HepG2 (cell line): ENCODE results near the gene DNM3. TPM values are rescaled to one million over a fixed set of nuclear protein-coding genes. Genes with fewer than 3 reads are reported as not detected.
A peak's percentile ranks its signal among the peaks of the same experiment; 100 is the strongest.

Experiments used
- ATAC-seq: fragments of 200-7000 bp; cut with Tn5 transposase; 3 replicates; pipeline ENCODE4 v1.9.1; 2020; ENCODE audit warnings: mild to moderate bottlenecking, moderate library complexity
- BruUV-seq: library from RNA; stranded (reverse); fragments of 400-500 nt; replicated peaks from 2 replicates; lab custom pipeline; 2021; lab: Mats Ljungman, UMichigan
- CTCF ChIA-PET: fragments of 300-600 bp; formaldehyde crosslinking; extraction: SDS; loops from one replicate; lab custom pipeline; 2021; ENCODE audit warnings: low total read pairs, inconsistent platforms, low intra/inter-chr PET ratio; lab: Yijun Ruan, JAX
- POLR2A ChIA-PET: fragments of 350-600 bp; sonication (Branson Sonifier 250); formaldehyde crosslinking; loops from one replicate; lab custom pipeline; 2020; ENCODE audit warnings: antibody characterized with exemption, inconsistent platforms; lab: Yijun Ruan, JAX
- DNase-seq: peaks from one replicate; pipeline ENCODE4 v3.0.0-alpha.2; 2015; ENCODE audit warnings: low spot score
- FAIRE-seq: peaks from 3 replicates; lab custom pipeline; 2011; peaks lifted over from hg19 to GRCh38; lab: Jason Lieb, UNC
- H2AFZ ChIP-seq: one replicate; pipeline ENCODE4 v1.6.1; 2011; ENCODE audit warnings: low read length, inconsistent platforms
- H3K27ac ChIP-seq: fragments of 300-600 bp; 3 replicates; pipeline ENCODE4 v1.8.0; 2011; ENCODE audit warnings: mixed run types, mild to moderate bottlenecking, mixed read lengths, low read length, inconsistent platforms; ENCODE audit not compliant: insufficient read depth; ENCODE audit errors: extremely low read length
- H3K27me3 ChIP-seq, 2 experiments: fragments of 200-600 bp in 1 of 2; 2 replicates in 1 of 2; 3 replicates in 1 of 2; pipeline versions ENCODE4 v1.6.0 to v1.8.0; 2011; ENCODE audit warnings: low read length in 2 of 2, mild to moderate bottlenecking in 2 of 2, moderate library complexity in 2 of 2, inconsistent platforms in 1 of 2; ENCODE audit not compliant: insufficient read depth in 2 of 2, control insufficient read depth in 1 of 2
- H3K36me3 ChIP-seq, 2 experiments: fragments of 200-600 bp in 1 of 2; replicated peaks in 1 of 2; 2 replicates in 1 of 2; 3 replicates in 1 of 2; pipeline versions ENCODE4 v1.5.1 to v1.8.0; 2011; ENCODE audit warnings: low read length in 2 of 2, inconsistent platforms in 1 of 2; ENCODE audit not compliant: insufficient read depth in 2 of 2, control insufficient read depth in 1 of 2
- H3K4me1 ChIP-seq: 2 replicates; pipeline ENCODE4 v1.5.1; 2012; ENCODE audit warnings: low read length, inconsistent platforms; ENCODE audit not compliant: insufficient read depth
- H3K4me2 ChIP-seq: 2 replicates; pipeline ENCODE4 v1.6.0; 2011; ENCODE audit warnings: low read depth, low read length, inconsistent platforms
- H3K4me3 ChIP-seq, 3 experiments: fragments of 200-600 bp in 1 of 3; sonication (generic), shearing (Covaris generic) in 1 of 3; replicated peaks in 1 of 3; 2 replicates each; pipeline ENCODE4 v1.5.1; 2011 to 2016; ENCODE audit warnings: low read length in 3 of 3, inconsistent platforms in 2 of 3, low read depth in 2 of 3, mild to moderate bottlenecking in 2 of 3, control low read depth in 1 of 3, mixed read lengths in 1 of 3; ENCODE audit not compliant: insufficient read depth in 1 of 3
- H3K79me2 ChIP-seq: one replicate; pipeline ENCODE4 v1.6.1; 2011; ENCODE audit warnings: low read length, inconsistent platforms; ENCODE audit not compliant: insufficient read depth
- H3K9ac ChIP-seq: 2 replicates; pipeline ENCODE4 v1.6.0; 2011; ENCODE audit warnings: mild to moderate bottlenecking, low read depth, low read length, inconsistent platforms; ENCODE audit not compliant: insufficient read depth
- H3K9me3 ChIP-seq: 2 replicates; pipeline ENCODE4 v1.5.1; 2012; ENCODE audit warnings: mild to moderate bottlenecking, low read length
- H4K20me1 ChIP-seq: 2 replicates; pipeline ENCODE4 v1.6.0; 2011; ENCODE audit warnings: inconsistent platforms, mild to moderate bottlenecking, low read length, moderate library complexity; ENCODE audit not compliant: insufficient read depth
- CBFB ChIP-seq: sonication (generic); formaldehyde crosslinking; IDR thresholded peaks from 2 replicates; pipeline ENCODE4 v1.4.0; 2020; ENCODE audit warnings: missing genetic modification reagents
- FOXP4 ChIP-seq: sonication (generic); formaldehyde crosslinking; IDR thresholded peaks from 2 replicates; pipeline ENCODE4 v1.4.0; 2020; ENCODE audit warnings: missing genetic modification reagents
- HMGXB4 ChIP-seq, 2 experiments: sonication (generic) in 1 of 2; formaldehyde crosslinking in 1 of 2; IDR thresholded peaks; 2 replicates each; pipeline versions ENCODE4 v1.4.0 to v1.6.1; 2018 to 2020; ENCODE audit warnings: missing genetic modification reagents in 2 of 2, borderline replicate concordance in 1 of 2, low read depth in 1 of 2, mild to moderate bottlenecking in 1 of 2, missing biosample characterization in 1 of 2
- HOXA3 ChIP-seq: sonication (generic); formaldehyde crosslinking; IDR thresholded peaks from 2 replicates; pipeline ENCODE4 v1.5.0; 2020; ENCODE audit warnings: missing genetic modification reagents
- JUNB ChIP-seq: sonication (generic); formaldehyde crosslinking; IDR thresholded peaks from 2 replicates; pipeline ENCODE4 v1.8.0; 2022; ENCODE audit warnings: missing genetic modification reagents, mild to moderate bottlenecking, borderline replicate concordance
- LCORL ChIP-seq, 2 experiments: fragments of 450-650 bp in 1 of 2; sonication (generic) in 1 of 2; formaldehyde crosslinking in 1 of 2; IDR thresholded peaks; 2 replicates each; pipeline versions ENCODE4 v1.5.0 to v1.6.1; 2017 to 2020; ENCODE audit warnings: antibody characterized with exemption in 1 of 2, missing genetic modification reagents in 1 of 2
- MNT ChIP-seq: fragments of 450-650 bp; IDR thresholded peaks from 2 replicates; pipeline ENCODE4 v1.6.1; 2016
- PHF20 ChIP-seq: sonication (generic); formaldehyde crosslinking; IDR thresholded peaks from 2 replicates; pipeline ENCODE4 v1.5.0; 2020; ENCODE audit warnings: mild to moderate bottlenecking, missing genetic modification reagents
- RFX5 ChIP-seq: IDR thresholded peaks from 2 replicates; pipeline ENCODE4 v1.6.1; 2011; ENCODE audit warnings: low read depth, low read length, improper control_type of control experiment
- RXRB ChIP-seq: IDR thresholded peaks from 2 replicates; pipeline ENCODE4 v1.6.1; 2016; ENCODE audit warnings: borderline replicate concordance, missing genetic modification reagents, missing compliant biosample characterization
- SOX6 ChIP-seq, 2 experiments: fragments of 450-650 bp in 1 of 2; sonication (generic) in 1 of 2; formaldehyde crosslinking in 1 of 2; IDR thresholded peaks; 2 replicates each; pipeline versions ENCODE4 v1.4.0 to v1.6.1; 2017 to 2020; ENCODE audit warnings: antibody characterized with exemption in 1 of 2, mild to moderate bottlenecking in 1 of 2, missing genetic modification reagents in 1 of 2
- TCF12 ChIP-seq, 2 experiments: fragments of 450-650 bp in 1 of 2; sonication (generic) in 1 of 2; formaldehyde crosslinking in 1 of 2; IDR thresholded peaks; 2 replicates each; pipeline versions ENCODE4 v1.6.1 to v1.8.0; 2017 to 2022; ENCODE audit warnings: antibody characterized with exemption in 1 of 2, mild to moderate bottlenecking in 1 of 2, missing genetic modification reagents in 1 of 2, moderate library complexity in 1 of 2
- ZNF761 ChIP-seq: sonication (generic); formaldehyde crosslinking; conservative IDR thresholded peaks from 2 replicates; pipeline ENCODE4 v1.4.0; 2020; ENCODE audit warnings: mild to moderate bottlenecking, missing genetic modification reagents
- ZNF775 ChIP-seq: sonication (generic); formaldehyde crosslinking; IDR thresholded peaks from 2 replicates; pipeline ENCODE4 v1.4.0; 2020; ENCODE audit warnings: missing genetic modification reagents, mild to moderate bottlenecking, moderate library complexity, borderline replicate concordance
- ZNF776 ChIP-seq: sonication (generic); formaldehyde crosslinking; IDR thresholded peaks from 2 replicates; pipeline ENCODE4 v1.4.0; 2020; ENCODE audit warnings: mild to moderate bottlenecking, missing genetic modification reagents
- WGBS: methylation state at CpG from one replicate; pipeline ENCODE4 v1.1.6; 2017; ENCODE audit warnings: low lambda C conversion rate; 5-methylcytosine and 5-hydroxymethylcytosine counted together
- in situ Hi-C: cut with HindIII; loops from 2 replicates; pipeline ENCODE4 v1.10.0; 2017; ENCODE audit warnings: low pct_unique_long_range_greater_than_20kb; ENCODE audit not compliant: extremely low pct_ligation_motif_present
- intact Hi-C: fragments of 100-400 bp; cut with micrococcal nuclease; formaldehyde crosslinking; loops from one replicate; pipeline ENCODE4 v1.10.0; 2022; ENCODE audit not compliant: unreplicated experiment
- polyA plus RNA-seq, 8 experiments: library from polyadenylated mRNA; depleted of rRNA in 3 of 8; stranded (reverse) in 7 of 8; unstranded in 1 of 8; fragments of >200 nt; fragmentation: Illumina TruSeq in 4 of 8; extraction: Trizol in 4 of 8; gene quantifications; 2 replicates each; pipeline versions ENCODE4 v1.2.1 to v1.2.3, GENCODE V29; 2011 to 2016; ENCODE audit warnings: low read depth in 4 of 8, missing spikeins in 1 of 8, mixed read lengths in 1 of 8; ENCODE audit not compliant: insufficient read depth in 1 of 8
- total RNA-seq, 5 experiments: library from RNA; depleted of rRNA; stranded (reverse); fragments of >200 nt; fragmentation: Illumina TruSeq; extraction: Trizol; gene quantifications; 2 replicates each; pipeline ENCODE4 v1.2.3, GENCODE V29; 2016; ENCODE audit warnings: low read depth in 1 of 5

Gene DNM3
- total and polyA plus RNA-seq, 2 of the 13 experiments (the other 11 are each of a cell fraction or from before 2014, with no cell fraction given): 0.05 TPM; not detected in 1

GRCh38 chr1:172449585-172450523, 608.6 kb downstream of the DNM3 start:
- Histone ChIP-seq H3K27ac (peak overlapping the region; percentile 84), H2AFZ (peak overlapping the region; percentile 84)
- TF ChIP-seq JUNB (CRISPR knock-in tag): peak; percentile 33; the same call in 1 of the 2 replicates
- peak; percentile 25; the same call in 1 of the 2 replicates for TF ChIP-seq ZNF761 (CRISPR knock-in tag)
- TF ChIP-seq RXRB (CRISPR knock-in tag): peak; percentile 35
- TF ChIP-seq FOXP4 (CRISPR knock-in tag): 0 out of 2 replicates have a peak, but pooled peaks have one; percentile 46
- TF ChIP-seq ZNF776 (CRISPR knock-in tag): 0 out of 2 replicates have a peak, but pooled peaks have one; percentile 29
- peak; percentile 49 for TF ChIP-seq PHF20 (CRISPR knock-in tag)
- no peak for TF ChIP-seq RFX5
- no peak for TF ChIP-seq LCORL (IDR thresholded peaks at IDR 0.05)
- TF ChIP-seq LCORL (CRISPR knock-in tag; IDR thresholded peaks at IDR 0.05): peak; percentile 64; the same call in 1 of the 2 replicates
- TF ChIP-seq CBFB (CRISPR knock-in tag): peak; percentile 43; the same call in 1 of the 2 replicates
- peak; percentile 56 to 69; a peak in 3 of 4 replicates for TF ChIP-seq HMGXB4 (CRISPR knock-in tag; IDR thresholded peaks at IDR 0.05; ENCODE audit: borderline replicate concordance in 1 of 2, low read depth in 1 of 2)
- TF ChIP-seq HOXA3 (CRISPR knock-in tag): peak; percentile 49; the same call in 1 of the 2 replicates
- TF ChIP-seq ZNF775 (CRISPR knock-in tag): peak; percentile 67; the same call in 1 of the 2 replicates
- no peak for TF ChIP-seq SOX6 (IDR thresholded peaks at IDR 0.05)
- 0 out of 2 replicates have a peak, but pooled peaks have one; percentile 27 for TF ChIP-seq SOX6 (CRISPR knock-in tag; IDR thresholded peaks at IDR 0.05)
- no peak for TF ChIP-seq MNT
- no peak for TF ChIP-seq TCF12 (IDR thresholded peaks at IDR 0.05)
- 0 out of 2 replicates have a peak, but pooled peaks have one; percentile 38 for TF ChIP-seq TCF12 (CRISPR knock-in tag; IDR thresholded peaks at IDR 0.05)

More at GRCh38 chr1:172449585-172450523, 608.6 kb downstream of the DNM3 start:
- Histone ChIP-seq H3K9me3 (no peaks in the 10 kb centered on the region), H3K4me3 (peak overlapping the region; percentile 65 to 85 (median 70)), H3K27me3 (no peaks in the 10 kb centered on the region; a peak in 1 of 5 replicates), H3K79me2 (no peaks in the 10 kb centered on the region), H3K36me3 (no peaks in the 10 kb centered on the region), H3K9ac (peak overlapping the region; percentile 87), H3K4me2 (peak overlapping the region; percentile 97), H4K20me1 (no peaks in the 10 kb centered on the region), H3K4me1 (peaks cover 65% of the 10 kb centered on the region)
- ChIA-PET POLR2A (interaction anchor here (0.9 to 4.3 kb wide), 23 partner anchors 8 to 763 kb away, joined by 3 to 99 read pairs (median 6); partner anchors contain the start of gene SUCO), CTCF (interaction anchor here (1.1 to 1.7 kb wide), 3 partner anchors 49 to 270 kb away, joined by 4 to 7 read pairs (median 5); partner anchors contain the start of gene SUCO)
- intact Hi-C loops: loop anchor here (1.0 to 2.0 kb wide), 6 partner anchors 20 to 278 kb away; no protein-coding TSS in a partner anchor
- 0% methylated on average over 13 of the region's 18 CpGs for WGBS
- FAIRE-seq: peak; percentile 68
- DNase-seq: peak; percentile 85
- peak; percentile 85 for ATAC-seq
- BruUV-seq: TSS peak; percentile 83
- in situ Hi-C loops: no loop called here
